LNCaP clone FGC (cell line): Measurements from ENCODE around the gene SERPINE1.

Experiments
- DNase-seq: peaks from one replicate; pipeline ENCODE4 v3.0.0-alpha.2; 2011; ENCODE audit warnings: low read depth
- H3K4me3 ChIP-seq: 2 replicates; pipeline ENCODE4 v1.5.1; 2011; ENCODE audit warnings: mild to moderate bottlenecking, low read depth, low read length, control low read depth
- CTCF ChIP-seq: IDR thresholded peaks from 2 replicates; pipeline ENCODE4 v1.5.1; 2012; ENCODE audit warnings: mild to moderate bottlenecking; ENCODE audit not compliant: control insufficient read depth, insufficient read depth; ENCODE audit errors: extremely low read depth

SERPINE1 gene

GRCh38 chr7:101179713-101180112 lies 52.8 kb downstream of the SERPINE1 start:
- TF ChIP-seq CTCF = no peak
- no peak for DNase-seq
- H3K4me3 ChIP-seq = no peak overlapping the region

GRCh38 chr7:101180130-101180755 lies 53.3 kb downstream of the SERPINE1 start, which contains the start of gene NAT16:
TSS of gene NAT16 (minus strand) at chr7:101180293. CDS start at chr7:101174807, 5,486 bp downstream.
- H3K4me3 ChIP-seq = no peak within 1 kb of the TSS
- DNase-seq = no peak
- TF ChIP-seq CTCF = no peak

GRCh38 chr7:101185258-101185839 lies 58.4 kb downstream of the SERPINE1 start:
- H3K4me3 ChIP-seq = no peak overlapping the region
- TF ChIP-seq CTCF = no peak
- DNase-seq = no peak

- no peak for DNase-seq
- no peak overlapping the region for H3K4me3 ChIP-seq
- no peak for TF ChIP-seq CTCF
Observed at GRCh38 chr7:101186194-101186593, 59.3 kb downstream of the SERPINE1 start.

GRCh38 chr7:101186844-101187428 lies 60.0 kb downstream of the SERPINE1 start:
- no peak for TF ChIP-seq CTCF
- no peak overlapping the region for H3K4me3 ChIP-seq
- no peak for DNase-seq
